Sigmoid colon (tissue), 4 donors: ENCODE data around the gene ALDH1A1.

ENCODE experiments used
- POLR2A ChIP-seq, 2 donors: fragments of 450-650 bp; IDR thresholded peaks; one replicate each; pipeline ENCODE4 v1.6.1; 2016; ENCODE audit warnings: antibody characterized with exemption in 2 of 2, mild to moderate bottlenecking in 2 of 2, moderate library complexity in 2 of 2
- POLR2AphosphoS5 ChIP-seq, 4 donors: sonication (generic); formaldehyde crosslinking; IDR thresholded peaks; one replicate each; pipeline ENCODE4 v1.6.1; 2017; ENCODE audit warnings: antibody characterized with exemption in 4 of 4
- TF ChIP-seq, protein P1 (sequence below), 4 experiments: fragments of 450-650 bp in 3 of 4; fragments of 200-600 bp in 1 of 4; IDR thresholded peaks; one replicate each; pipeline ENCODE4 v1.5.1; 2016 to 2019; ENCODE audit warnings: antibody characterized with exemption in 4 of 4, mild to moderate bottlenecking in 3 of 4, moderate library complexity in 2 of 4

DNA sequence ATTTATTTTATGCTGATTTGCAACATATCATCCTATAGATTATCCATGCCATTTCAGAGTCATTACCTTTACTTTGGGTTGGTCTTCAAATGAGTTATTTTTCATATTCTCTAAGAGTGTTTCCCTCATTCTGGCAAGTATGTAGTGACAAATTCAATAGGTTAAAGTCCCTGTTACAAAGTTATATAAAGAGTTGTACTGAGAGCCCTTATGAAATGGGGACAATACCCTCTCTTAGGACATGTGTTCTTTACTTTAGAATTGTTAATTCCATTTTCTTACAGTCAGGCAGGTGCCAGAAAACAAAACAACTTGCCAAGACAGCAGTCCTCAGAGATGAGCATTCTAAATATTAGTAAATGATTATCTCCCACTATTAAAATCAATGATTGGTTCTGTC is 6.0 kb downstream of the ALDH1A1 start:
- TF ChIP-seq POLR2A (IDR thresholded peaks at IDR 0.05) (no peak), POLR2AphosphoS5 (IDR thresholded peaks at IDR 0.05) (no peak)
- TF ChIP-seq, protein P1, sequence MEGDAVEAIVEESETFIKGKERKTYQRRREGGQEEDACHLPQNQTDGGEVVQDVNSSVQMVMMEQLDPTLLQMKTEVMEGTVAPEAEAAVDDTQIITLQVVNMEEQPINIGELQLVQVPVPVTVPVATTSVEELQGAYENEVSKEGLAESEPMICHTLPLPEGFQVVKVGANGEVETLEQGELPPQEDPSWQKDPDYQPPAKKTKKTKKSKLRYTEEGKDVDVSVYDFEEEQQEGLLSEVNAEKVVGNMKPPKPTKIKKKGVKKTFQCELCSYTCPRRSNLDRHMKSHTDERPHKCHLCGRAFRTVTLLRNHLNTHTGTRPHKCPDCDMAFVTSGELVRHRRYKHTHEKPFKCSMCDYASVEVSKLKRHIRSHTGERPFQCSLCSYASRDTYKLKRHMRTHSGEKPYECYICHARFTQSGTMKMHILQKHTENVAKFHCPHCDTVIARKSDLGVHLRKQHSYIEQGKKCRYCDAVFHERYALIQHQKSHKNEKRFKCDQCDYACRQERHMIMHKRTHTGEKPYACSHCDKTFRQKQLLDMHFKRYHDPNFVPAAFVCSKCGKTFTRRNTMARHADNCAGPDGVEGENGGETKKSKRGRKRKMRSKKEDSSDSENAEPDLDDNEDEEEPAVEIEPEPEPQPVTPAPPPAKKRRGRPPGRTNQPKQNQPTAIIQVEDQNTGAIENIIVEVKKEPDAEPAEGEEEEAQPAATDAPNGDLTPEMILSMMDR (IDR thresholded peaks at IDR 0.05): no peak
